NCI-H2081 treated with DMSO at 0.1 percent for 48 hours (cell line): ENCODE data around the gene RARS2.

ENCODE experiments used
- DNase-seq: peaks from one replicate; lab custom pipeline; 2025; lab: John Stamatoyannopoulos, UW

Gene RARS2

DNA sequence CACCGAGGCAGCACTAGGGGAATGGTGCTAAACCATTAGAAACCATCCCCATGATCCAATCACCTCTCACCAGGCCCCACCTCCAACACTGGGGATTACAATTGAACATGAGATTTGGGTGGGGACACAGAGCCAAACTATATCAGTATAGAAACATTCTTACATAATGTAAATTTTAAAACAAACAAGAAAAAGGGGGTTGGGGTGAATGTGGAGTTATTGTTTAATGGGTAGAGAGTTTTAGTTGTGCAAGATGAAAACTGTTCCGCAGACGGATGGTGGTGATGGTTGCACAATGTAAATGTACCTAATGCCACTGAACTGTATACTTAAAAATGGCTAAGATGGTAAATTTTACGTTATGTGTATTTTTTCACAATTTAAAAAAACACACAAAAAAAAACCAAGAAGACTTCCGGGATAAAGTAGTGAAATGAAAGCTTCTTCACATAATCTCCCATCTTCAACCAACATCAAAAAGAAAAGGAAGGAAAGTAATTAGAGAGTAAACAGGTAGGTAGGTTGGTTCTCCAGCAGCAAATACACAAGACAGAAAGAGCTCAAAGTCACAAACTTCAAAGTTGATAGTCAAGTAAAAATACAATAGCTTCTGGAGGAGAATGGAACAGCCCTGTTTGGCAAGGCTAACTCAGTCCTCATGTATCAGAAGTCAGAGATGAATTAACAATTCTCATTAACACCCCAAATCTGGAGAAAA, 16.3 kb downstream of the RARS2 start:
- DNase-seq: no peak

DNA sequence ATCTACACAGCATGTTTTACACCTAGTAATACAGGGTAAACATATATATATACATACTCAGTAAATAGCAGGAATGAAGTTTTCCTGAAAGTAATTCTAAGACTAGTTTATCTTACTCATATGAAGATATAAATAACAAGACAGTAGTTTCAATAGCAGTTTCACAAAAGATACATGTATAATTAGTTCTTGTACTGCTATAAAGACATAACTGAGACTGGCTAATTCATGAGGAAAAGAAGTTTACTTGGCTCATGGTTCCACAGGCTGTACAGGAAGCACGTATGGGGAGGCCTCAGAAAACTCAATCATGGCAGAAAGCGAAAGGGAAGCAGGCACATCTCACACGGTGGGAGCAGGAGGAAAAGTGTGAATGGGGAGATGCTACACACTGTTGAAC, 16.9 kb downstream of the RARS2 start:
- DNase-seq: no peak

DNA sequence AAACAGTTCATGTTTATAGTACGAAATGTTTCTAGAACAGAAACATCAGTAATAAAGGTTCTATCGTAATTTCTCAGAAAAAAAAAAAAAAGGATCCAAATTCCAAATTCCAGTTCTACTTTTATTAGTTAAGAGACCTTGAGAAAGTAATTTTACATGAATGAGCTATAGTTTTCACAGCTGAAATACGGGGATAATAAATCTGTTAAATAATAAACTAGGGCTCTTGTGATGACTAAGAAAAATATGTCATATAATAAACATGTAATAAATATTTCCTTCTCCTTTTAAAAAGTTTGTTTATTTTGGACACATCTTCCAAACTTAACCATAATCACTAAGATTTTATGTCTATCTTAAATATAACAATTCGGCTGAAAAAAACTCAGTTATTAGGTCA, 17.8 kb downstream of the RARS2 start:
- DNase-seq: no peak

DNA sequence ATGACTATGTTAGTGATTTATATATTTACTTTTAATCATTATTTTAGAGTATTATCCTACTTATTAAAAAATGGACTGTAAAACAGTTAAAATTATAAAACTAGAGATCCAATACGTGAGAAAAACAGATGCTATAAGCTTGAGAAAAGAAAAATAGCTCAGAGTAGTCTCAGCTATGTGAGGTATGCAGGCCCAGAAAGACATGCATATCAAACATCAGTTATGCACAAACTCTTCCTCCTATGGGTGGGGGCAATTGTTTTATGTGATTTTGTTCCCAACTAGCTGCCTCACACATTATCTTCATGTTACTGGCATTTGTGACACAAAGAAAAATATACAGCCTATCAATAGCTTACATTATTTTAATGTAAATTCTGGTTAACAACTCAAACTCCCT, 28.8 kb downstream of the RARS2 start:
- no peak for DNase-seq

DNA sequence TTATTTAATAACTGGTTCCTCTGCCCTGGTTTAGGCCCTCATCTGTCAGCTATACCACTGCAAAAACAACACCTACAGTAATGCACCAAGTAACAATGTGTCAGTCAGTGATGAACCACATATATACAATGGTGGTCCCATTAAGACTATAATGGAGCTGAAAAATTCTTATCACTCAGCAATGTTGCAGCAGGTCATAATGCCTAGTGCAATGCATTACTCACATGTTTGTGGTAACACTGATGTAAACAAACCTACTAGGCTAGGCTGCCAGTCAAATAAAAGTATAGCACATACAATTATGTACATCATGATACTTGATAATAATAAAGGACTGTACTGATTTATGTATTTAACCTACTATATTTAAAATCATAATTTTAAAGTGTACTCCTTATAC, 31.3 kb downstream of the RARS2 start:
- DNase-seq: no peak

DNA sequence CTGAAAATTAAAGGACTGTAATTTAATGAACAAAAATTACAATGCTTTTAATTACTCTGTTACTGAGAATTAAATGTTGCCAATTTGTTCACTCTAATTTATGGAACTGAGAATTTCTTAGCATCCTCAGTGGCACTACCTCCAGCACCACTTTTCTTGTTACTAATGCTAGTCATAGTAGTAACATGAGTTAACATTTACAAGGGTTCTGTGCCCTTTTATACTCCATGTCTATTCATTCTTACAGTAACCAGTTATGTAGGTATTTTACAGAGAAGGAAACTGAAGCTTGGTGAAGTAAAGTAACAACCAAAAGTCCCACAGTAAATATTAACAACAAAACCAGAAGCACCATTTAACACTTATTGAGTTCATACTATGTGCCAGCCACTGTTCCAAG, 34.3 kb downstream of the RARS2 start:
- DNase-seq: no peak

DNA sequence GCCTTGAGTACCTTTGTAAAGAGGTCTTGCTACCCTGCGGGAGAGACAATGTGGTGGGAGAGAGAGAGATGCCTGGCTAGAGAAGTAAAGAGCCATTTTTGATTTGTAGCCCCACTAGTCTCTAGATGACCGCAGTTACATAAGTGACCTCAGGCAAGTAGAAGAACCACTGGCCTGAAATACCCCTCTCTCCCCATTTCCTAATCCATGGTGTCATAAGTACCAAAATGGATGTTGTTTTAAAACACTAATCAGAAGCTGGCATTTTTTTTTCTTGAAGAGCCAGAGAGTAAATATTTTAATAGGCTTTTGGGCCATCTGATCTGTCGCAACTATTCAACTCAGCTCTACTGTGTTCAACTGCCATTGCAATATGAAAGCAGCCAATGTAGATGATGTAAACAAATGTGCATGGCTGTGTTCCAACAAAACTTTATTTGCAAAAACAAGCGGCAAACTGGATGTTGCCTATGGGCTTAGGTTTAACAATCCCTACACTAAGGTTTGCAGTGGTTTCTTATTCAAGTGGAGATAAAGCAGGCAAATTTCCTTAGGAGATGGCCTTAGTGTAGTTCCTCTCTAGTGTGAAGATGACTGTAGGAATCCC, 36.5 kb downstream of the RARS2 start:
- DNase-seq: no peak

DNA sequence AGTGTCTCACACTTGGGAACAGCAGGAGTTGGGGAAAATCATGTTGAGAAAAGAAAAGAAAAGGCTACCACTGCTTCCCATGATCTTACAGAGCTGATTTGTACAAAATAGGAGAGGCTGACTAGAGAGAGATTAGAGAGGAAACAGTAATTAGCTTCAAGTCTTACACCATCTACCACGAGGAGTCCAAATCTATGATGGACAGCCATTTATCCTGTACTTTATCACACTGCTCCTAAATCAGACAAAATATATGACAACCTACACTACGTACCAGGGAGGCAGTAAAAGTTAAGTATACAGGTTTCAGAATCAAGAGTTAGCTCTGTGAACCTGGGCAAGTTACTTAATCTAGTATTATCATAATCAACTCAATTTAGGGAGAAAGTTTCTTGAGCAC, 38.0 kb downstream of the RARS2 start:
- DNase-seq: no peak

DNA sequence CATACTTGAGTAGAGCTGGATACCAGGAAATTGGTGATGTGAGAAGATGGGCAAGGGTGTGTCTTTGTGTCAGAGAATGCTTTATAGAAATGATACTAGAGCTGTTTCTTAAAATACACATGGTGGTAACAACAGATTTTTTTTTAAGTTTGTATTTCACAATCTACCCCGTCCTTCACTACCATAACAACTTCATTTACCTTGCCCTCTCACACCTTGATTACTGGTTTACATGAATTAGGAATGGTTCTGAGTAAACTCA, 45.4 kb downstream of the RARS2 start:
- no peak for DNase-seq

DNA sequence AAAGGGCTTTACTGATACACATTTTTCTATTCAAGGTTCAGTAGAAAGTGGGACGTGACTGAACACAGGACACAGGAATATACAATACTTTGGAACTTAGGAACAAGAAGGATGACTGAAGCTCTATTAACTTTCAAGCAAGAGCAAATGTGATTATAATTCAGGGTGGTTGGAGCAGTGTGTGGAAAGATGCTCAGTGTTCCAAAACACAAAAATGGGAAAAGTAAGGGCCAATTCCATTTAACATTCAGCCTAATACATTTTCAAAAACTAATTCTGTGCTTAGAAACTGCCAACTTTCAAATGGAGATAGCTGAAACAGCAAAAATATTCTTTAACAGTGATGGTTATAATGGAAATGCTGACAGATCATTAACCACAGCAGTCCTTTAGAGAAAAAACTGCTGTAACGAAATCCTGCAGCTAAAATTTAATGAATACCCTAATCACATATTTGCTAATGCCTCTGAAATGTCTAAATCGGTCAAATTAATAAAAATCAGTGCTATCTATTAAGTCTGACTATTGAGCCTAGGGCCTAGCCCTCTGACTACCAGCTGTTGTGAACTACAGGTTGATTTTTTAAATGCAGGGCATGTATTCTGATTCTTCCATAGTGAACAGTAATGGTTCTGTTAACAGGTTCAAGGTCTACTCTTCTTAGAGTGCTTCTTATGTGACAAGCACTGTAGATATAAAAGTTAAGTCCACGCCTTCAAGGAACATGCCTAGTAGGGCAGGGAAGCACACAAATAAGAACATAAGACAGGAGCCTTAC, 45.9 kb downstream of the RARS2 start:
- DNase-seq: no peak

DNA sequence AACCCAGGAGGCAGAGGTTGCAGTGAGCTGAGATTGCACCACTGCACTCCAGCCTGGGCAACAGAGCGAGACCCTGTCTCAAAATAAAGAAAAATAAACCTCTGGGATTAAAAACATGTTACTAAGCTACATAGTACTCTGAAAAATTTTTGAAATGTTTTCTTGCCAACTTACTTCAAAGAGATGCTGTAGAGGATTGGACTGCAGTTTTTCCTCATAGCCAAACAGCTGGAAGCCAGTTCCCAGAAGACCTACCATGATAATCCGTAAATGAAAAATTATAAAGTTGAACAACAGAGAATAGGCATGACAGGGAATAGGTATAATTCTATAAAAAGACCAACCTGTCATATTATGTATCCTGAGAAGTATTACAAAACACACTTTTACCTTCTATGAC, 48.0 kb downstream of the RARS2 start:
- DNase-seq: no peak

DNA sequence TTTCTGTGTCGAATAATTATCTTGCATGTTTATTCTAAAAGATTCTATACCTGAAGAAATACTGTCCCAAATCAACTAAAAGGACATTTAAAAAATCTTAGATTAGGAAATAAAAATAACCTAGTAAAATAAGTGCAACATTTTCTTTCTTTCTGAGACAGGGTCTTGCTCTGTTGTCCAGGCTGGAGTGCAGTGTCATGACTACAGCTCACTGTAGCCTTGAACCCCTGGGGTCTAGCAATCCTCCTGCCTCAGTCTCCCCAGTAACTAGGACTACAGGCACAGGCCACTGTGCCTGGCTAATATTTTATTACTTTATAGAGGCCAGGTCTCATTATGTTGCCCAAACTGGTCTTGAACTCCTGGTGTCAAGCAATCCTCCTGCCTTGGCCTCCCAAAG, 48.7 kb downstream of the RARS2 start:
- no peak for DNase-seq

DNA sequence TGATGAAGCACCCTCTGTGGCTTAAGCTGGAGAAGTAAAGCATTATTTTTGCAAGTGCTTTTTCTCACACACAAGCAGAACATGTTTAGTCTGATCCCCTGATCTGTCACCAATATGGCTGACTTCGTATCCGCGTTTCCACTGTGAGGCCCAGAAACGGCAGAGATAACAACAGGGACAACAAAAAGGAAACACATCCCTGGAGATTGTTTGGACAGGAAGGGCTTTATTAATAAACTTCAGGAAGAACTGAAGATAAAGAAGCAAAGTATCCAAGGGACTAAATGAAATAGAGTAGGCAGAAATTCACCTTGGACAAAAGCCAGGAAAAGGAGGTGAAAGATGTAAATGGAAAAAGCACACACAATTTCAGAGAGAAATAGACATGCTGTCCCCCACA, 49.2 kb downstream of the RARS2 start:
- DNase-seq: no peak

DNA sequence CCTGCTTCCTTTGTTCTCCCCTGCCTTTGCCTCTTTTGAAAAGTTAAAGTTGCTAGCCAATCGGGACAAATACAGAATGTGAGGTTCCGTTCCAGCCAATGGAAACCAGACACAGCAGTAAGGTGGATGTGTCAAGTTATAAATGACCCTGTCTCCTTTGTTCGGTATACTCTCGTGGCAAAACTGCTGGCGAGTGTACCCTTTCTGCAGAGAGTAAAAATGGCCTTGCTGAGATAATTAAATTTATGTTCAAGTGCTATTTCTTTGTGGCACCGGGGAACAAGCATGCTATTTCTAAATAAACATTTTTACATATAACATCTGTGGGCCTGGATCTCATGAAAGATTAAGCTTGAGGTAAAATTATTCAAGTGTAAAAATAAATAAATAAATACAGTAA, 50.2 kb downstream of the RARS2 start:
- DNase-seq: no peak

DNA sequence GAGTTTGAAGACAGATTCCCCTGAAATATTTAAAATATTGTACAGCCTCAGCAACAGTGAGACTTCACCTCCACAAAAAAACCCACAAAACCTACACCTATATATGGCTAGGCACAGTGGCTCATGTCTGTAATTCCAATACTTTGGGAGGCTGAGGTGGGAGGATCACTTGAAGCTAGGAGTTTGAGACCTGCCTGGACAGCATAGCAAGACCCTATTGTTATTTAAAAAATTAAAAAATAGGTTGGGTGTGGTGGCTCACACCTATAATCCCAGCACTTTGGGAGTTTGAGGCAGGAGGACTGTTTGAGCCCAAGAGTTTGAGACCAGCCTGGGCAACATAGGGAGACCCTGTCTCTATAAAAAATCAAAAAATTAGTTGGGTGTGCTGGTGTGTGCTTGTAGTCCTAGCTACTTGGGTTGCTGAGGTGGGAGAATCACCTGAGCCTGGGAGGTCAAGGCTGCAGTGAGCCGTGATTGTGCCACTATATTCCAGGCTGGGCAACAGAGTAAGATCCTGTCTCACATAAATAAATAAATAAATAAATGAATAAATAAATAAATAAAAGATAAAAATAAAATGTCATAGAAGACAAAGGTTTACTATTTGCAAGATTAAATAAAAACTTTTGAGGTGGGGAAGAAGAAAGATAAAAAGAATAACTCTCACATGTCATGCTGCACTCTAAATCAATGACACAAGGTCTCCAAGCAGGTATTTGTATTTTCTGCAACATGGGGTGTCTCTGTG, 51.1 kb downstream of the RARS2 start:
- DNase-seq: no peak

DNA sequence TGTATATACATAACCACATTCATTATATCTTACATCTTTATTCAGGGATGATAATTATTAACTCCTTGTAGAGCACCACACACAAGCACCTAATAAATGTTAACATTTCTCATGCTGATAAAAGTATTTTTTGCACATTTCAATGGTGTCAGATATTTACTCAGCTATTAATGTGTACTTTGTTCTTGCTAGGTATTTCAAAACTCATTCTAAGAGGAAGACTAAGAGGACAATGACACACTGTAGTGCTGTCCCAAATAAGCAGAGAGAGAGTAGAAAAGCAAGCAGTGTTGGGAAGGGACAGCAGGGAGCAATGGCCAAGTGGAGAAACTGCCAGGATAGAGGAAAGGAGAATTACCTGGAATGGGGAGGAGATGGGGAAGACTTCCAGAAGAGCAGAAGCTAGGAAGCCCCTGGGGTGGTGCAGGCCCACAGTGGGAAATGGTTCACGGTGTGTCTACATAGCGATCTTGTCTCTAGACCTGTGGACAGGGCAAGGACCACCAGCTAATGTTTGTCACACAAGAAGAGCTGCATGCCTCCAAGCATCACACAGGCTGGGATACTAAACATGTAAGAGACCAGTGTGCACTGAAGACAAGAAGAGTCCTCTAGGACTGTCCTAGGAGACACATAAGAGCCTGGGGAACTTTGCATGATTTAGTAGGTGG, 55.3 kb downstream of the RARS2 start:
- no peak for DNase-seq

DNA sequence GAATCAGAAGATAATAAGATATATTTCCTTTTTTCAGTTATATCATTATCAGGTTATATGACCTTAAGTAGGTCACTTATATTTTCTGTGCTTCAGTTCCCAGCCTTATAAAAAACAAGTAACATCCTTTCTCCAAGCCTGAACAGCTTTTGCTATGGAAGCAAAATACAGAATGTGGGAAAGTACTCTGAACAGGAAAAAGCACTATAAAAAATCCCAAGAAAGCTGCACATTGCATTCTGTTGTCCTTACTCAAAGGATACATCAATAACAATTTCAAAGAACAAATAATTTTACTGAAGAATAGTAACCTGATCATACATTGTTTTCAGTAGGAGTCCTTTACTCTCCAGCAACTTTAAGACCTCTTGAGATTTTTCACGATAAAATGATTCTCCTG, 60.6 kb downstream of the RARS2 start:
- DNase-seq: no peak

DNA sequence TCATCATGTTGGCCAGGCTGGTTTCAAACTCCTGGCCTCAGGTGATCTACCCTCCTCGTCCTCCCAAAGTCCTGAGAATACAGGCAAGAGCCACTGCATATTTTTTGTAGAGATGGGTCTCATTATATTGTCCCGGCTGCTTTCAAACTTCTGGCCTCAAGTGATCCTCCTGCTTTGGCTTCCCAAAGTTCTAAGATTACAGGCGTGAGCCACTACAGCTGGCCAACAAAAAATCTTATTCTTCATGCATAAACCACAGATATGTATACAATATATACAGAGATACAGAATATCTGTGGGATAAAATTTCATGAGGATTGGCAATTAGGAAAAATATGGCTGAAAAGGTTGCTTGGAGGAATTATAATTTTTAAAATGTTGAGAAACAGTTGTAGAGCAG, 67.1 kb downstream of the RARS2 start:
- DNase-seq: no peak

DNA sequence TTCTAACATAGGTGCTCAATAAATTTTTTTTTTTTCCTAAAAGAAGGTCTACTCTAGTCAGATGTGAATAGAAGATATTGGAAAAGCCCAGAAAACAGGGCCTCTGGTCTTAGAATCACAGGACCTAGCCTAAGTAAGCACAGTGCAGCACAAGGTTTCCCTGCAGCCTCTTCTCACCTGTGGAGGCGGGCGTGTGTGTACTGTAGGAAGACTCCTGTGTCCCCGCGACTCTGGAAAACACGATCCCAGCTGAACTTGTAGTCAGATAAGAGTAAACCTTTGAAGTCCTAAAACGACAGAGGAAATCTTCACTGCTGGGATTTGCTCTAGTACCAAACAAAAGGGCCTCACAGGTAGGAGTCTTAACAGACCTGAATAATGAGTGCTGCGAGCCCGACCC, 71.3 kb downstream of the RARS2 start:
- no peak for DNase-seq

DNA sequence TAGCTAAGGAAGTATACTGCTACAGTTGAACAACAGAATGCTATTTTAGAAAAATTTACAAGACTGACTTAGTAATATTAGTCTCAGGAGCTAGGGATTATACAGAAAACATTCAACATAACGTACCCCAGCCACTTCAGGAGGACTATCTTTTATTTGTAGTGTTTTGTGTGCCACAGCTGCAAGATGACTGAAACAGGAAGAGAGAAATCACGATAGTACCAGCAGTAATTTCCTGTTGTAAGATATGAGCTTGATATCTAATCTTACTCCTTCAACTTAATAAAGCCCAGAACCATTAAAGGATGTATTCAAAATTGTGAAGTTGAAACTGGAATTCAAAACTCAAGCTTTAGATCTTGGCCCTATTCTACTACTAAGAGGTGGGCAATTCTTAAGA, 75.0 kb downstream of the RARS2 start:
- DNase-seq: no peak

DNA sequence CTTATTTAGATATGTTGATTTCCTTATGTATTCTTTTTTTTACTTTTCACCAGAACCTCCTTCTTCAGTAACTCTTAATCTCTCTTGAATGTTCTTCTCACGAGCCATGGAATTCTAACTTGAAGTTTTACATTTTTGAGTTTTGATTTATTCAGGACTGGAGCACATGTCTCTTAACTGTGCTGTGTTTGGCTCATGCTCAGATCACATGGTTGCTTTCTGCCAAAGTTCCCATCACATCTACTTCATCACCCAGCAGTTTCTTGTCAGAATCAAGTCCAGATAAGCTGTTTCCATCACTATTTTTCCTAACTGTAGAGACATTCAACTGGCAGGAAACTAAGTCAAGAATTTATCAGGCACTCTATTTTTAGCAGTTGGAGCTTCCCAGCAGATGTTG, 85.3 kb downstream of the RARS2 start:
- no peak for DNase-seq

DNA sequence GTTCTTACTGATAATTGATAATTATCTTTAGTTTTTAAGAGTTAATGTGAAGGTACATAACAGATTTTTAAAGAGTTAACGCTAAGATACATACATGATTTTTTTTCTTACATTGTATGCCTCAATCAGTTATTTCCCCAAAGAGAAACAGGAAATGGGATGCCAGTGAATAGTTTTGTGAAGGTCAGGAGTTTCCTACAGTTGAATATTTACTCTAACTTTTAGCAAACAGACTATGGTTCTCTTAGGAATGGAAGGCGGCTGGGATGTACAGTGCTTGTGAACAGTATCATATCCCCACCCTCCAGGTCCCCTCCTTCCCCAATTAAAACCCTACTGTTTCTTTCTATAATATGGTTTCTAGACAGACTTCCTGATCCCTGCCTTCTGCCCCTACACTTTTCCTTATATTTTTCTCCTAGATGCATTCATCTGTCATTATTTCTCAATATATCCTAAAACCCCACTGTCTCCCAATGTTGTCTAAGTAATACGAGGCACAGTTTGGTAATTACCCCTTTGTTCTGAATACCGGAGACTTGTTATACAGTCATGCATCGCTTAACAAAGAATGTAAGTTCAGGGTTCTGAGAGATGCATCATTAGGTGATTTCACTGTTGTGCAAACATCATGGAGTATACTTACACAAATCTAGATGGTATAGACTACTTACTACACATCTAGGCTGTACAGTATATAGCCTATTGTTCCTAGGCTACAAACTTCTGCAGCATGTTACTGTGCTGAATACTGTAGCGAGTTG, 87.8 kb downstream of the RARS2 start:
- DNase-seq: no peak
